Uterus (tissue), 2 donors: ENCODE measurements around the gene TTC32.

ENCODE experiments used
- POLR2A ChIP-seq, 2 donors: fragments of 450-650 bp; IDR thresholded peaks; one replicate each; pipeline ENCODE4 v1.6.1; 2016; ENCODE audit warnings: antibody characterized with exemption in 2 of 2, mild to moderate bottlenecking in 1 of 2, moderate library complexity in 1 of 2
- TF ChIP-seq, protein P1 (sequence below), 4 experiments: fragments of 200-600 bp in 2 of 4; fragments of 450-650 bp in 2 of 4; sonication (generic) in 2 of 4; IDR thresholded peaks; one replicate each; pipeline ENCODE4 v1.5.1; 2016 to 2019; ENCODE audit warnings: antibody characterized with exemption in 4 of 4, mild to moderate bottlenecking in 2 of 4, moderate library complexity in 1 of 4

DNA sequence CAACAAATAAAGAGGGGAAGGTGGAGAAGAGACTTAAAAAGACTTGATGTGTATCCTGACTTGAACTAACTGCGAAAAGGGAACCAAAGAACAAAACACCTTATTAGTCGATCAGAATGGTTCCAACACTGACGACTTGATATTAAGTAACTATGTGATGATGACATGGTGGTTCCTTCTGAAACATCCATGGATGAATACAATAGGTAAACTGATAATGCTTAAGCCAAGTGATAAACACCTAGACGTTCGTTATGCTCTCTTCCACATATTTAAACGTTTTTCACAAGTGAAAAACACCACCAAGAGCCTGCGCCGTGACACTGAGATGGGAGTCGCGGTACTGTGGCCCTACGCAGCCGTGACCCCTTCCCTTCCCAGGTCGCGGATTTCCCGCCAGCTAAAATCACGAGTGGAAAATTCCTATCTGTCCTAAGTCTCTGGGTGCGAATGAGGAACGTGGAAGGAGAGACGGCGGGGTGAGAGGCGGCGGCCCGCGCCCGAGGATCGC lies 797 bp downstream of the TTC32 start:
- TF ChIP-seq, protein P1, sequence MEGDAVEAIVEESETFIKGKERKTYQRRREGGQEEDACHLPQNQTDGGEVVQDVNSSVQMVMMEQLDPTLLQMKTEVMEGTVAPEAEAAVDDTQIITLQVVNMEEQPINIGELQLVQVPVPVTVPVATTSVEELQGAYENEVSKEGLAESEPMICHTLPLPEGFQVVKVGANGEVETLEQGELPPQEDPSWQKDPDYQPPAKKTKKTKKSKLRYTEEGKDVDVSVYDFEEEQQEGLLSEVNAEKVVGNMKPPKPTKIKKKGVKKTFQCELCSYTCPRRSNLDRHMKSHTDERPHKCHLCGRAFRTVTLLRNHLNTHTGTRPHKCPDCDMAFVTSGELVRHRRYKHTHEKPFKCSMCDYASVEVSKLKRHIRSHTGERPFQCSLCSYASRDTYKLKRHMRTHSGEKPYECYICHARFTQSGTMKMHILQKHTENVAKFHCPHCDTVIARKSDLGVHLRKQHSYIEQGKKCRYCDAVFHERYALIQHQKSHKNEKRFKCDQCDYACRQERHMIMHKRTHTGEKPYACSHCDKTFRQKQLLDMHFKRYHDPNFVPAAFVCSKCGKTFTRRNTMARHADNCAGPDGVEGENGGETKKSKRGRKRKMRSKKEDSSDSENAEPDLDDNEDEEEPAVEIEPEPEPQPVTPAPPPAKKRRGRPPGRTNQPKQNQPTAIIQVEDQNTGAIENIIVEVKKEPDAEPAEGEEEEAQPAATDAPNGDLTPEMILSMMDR (IDR thresholded peaks at IDR 0.05) = no peak
- no peak for TF ChIP-seq POLR2A (IDR thresholded peaks at IDR 0.05)
